ENCODE measurements around the gene MMP21.

DNA sequence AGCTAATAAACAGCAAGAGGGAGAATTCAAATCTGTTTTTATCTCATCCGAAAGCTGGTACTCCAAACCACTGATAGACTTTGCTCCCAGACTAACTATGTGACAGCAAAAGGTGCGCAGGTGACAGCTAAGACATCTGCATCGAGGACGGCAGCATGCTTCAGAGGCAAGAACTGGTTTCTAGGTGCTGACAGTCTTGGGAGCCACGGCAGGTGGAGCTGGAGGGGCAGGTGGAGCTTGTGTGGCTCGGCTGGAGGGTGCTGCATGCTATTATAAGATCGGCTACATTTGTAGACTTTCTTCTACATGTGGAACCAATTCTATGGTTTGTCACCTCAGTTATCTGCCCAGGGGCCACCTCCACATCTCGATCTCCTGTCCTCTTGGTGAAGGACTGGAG, 21.8 kb upstream of the MMP21 start:
- TF ChIP-seq ASH2L (IDR thresholded peaks at IDR 0.05; ENCODE audit: insufficient read length, low read depth, low read length) (no peak), CCDC6 (CRISPR knock-in tag; IDR thresholded peaks at IDR 0.05) (no peak), CEBPB (IDR thresholded peaks at IDR 0.05; ENCODE audit: borderline replicate concordance, low read depth, low read length) (no peak), NFIC (IDR thresholded peaks at IDR 0.05; ENCODE audit: low read length) (no peak), POLR2A (IDR thresholded peaks at IDR 0.05; ENCODE audit: insufficient read depth in 1 of 2, low read depth in 2 of 2, low read length in 2 of 2) (no peak), TBL1XR1 (IDR thresholded peaks at IDR 0.05; ENCODE audit: borderline replicate concordance, low read length, partially characterized antibody) (no peak), KLF16 (CRISPR knock-in tag; IDR thresholded peaks at IDR 0.05) (no peak)
- TF ChIP-seq, protein P1, sequence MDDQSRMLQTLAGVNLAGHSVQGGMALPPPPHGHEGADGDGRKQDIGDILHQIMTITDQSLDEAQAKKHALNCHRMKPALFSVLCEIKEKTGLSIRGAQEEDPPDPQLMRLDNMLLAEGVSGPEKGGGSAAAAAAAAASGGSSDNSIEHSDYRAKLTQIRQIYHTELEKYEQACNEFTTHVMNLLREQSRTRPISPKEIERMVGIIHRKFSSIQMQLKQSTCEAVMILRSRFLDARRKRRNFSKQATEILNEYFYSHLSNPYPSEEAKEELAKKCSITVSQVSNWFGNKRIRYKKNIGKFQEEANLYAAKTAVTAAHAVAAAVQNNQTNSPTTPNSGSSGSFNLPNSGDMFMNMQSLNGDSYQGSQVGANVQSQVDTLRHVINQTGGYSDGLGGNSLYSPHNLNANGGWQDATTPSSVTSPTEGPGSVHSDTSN (CRISPR knock-in tag; IDR thresholded peaks at IDR 0.05; ENCODE audit: borderline replicate concordance) = no peak
